NCI-H146 treated with DMSO at 0.1 percent for 48 hours (cell line): ENCODE measurements around the gene NID2.

Experiments used
- DNase-seq: peaks from one replicate; lab custom pipeline; 2025; ENCODE audit not compliant: unreplicated experiment; lab: John Stamatoyannopoulos, UW

Gene NID2

DNA sequence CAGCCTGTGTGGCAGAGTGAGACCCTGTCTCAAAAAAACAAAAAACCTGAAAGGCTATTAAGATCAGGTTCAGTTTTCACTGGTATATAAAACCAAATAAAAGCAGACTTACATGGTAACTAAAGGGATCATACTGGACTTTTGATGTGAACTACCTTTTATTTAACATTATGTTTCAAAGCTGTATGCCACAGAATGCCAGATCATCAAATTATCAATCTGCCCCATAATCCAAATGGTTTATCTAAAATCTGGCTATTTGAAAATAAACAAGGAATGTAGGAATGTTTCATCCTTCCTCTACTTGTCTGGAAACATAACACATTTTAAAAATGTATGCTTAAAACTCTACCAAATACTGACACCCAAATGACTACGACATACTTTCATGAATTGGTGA is 14.2 kb downstream of the NID2 start:
- no peak for DNase-seq

- no peak for DNase-seq
Measured at GRCh38 chr14:52053044-52053443, 15.8 kb downstream of the NID2 start.

- no peak for DNase-seq
Measured at GRCh38 chr14:52052288-52052943, 16.4 kb downstream of the NID2 start.

- DNase-seq, result no peak
Measured at GRCh38 chr14:52051871-52052270, 17.0 kb downstream of the NID2 start.

DNA sequence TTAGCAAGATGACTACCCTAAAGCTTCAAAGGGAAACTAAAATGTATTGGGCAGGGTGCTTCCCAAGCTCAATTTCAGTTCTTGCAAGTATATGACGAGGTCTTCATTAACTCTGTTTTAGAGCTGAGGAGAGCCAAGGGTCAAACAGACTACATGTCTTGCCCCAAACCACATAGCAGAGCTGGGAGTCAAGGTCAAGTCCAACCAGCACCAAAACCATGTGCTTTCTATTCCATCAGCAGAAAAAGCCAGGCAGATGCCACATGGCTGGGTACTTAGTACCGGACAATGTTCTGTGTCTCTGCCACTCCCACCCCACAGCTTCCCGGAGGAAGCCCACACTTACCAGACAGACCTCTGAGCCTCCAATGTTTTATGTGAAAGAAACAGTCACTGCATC is 17.6 kb downstream of the NID2 start:
- DNase-seq, result no peak

GRCh38 chr14:52049721-52050588 is 18.9 kb downstream of the NID2 start:
- no peak for DNase-seq

DNA sequence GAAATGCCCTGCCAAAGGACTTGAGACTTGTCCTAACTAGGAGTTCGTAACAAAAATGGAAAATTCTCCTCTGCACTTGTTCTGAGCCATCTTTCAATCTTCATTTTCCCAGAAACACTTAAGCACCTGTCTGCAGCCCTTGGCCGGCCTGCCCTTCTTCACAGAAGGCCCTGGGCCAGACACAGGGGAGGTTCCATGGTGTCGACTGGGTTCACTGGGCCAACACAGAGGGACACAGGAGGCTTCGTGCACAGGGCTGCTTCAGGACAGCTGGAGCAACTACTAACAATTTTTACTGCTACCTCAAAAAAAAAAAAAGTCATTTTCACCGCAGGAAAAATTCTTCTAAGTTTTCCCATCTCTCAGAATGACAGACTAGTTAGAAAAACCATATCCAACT is 19.6 kb downstream of the NID2 start:
- DNase-seq, result no peak

DNA sequence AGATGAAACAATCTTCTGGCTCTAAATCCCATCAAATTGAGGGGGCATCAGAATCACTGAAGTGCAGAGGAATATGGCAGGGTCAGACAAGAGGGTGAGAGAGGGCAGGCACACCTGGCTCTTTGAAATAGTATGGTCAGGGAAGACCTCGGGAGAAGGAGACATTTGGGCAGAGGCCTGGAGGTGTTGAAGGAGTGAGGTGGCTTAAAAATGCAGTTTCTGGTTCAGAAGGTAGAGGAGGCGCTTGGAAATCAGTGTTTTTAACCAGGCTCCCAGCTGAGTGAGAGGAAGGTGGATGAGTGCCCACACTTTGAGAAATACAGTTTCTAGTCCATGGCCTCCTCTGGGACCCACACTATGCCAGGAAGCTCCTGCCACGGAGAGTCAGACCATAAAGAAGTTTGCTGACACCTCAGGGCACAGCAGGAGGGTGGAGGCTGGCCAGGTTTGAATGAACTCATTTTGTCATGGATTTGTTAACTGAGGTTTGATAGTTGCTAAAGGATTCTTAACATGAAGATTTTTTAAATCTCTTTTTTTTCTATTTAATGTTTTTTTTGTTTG is 20.1 kb downstream of the NID2 start:
- DNase-seq, result no peak

DNA sequence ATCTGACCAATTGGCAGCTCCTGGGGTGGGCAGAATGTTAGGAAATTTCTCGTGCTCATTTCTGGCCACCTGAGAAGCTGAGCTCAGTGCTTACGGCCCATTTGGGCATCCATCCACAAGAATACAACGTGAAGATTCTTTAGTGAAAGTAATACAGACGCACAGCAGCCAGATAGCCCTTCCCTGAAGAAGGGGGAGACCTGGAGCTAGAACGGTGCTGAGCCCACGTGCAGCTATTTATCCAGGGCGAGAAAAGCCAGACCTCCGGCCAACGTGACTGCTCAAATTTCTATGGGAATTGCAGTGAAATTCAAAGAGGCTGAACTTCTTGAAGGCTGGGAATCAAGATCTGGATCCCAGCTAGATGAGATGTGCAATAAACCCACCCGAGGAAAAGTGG is 20.7 kb downstream of the NID2 start:
- no peak for DNase-seq

DNA sequence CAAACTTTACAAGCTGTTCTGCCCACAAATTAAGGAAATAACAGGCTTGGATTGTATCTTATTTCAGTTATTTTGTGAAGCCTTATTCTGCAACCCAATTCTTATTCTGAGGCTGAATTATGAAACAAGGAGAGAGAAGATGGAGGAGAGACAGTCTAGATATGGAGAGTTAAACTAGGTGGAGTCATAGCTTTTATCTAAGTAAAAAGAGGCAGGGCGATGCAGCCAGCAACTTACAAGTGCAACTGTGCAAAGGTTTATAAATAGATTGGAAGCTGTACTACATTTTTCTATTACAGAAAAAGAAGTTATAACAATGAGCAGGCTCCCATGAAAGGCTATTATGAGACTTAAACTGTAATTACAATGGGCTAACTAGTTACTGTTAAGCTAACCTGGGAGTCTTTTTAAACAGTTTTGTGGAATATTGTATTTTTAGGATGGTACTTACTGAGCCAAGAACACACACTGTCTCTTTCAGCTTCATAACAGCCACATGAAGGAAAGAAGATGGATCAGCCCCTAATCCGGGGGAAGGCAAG is 22.4 kb downstream of the NID2 start:
- DNase-seq, result no peak

- no peak for DNase-seq
Measured at GRCh38 chr14:52044791-52045522, 23.9 kb downstream of the NID2 start.

GRCh38 chr14:52043690-52044089 is 25.2 kb downstream of the NID2 start:
- DNase-seq, result no peak

- DNase-seq, result no peak
Measured at GRCh38 chr14:52042371-52043289, 26.2 kb downstream of the NID2 start.

DNA sequence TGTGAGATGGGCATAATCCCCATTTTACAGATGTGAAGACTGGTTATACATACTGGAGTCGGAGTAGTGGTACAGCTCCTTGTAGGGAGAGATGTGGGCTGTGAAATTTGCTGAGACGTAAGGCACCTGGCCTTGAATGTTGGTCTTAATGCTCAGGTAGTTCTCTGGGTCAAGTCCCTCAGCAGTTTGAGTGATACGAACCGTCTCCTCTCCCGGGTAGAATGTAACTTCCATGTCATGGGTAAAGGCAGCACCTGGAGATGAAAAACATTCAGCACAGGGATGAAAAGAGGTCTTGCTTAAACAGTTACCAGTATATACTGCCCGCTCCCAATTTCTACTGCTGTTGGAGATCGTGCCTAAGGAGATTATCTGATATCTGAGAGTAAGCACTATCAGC is 28.3 kb downstream of the NID2 start:
- DNase-seq, result no peak

DNA sequence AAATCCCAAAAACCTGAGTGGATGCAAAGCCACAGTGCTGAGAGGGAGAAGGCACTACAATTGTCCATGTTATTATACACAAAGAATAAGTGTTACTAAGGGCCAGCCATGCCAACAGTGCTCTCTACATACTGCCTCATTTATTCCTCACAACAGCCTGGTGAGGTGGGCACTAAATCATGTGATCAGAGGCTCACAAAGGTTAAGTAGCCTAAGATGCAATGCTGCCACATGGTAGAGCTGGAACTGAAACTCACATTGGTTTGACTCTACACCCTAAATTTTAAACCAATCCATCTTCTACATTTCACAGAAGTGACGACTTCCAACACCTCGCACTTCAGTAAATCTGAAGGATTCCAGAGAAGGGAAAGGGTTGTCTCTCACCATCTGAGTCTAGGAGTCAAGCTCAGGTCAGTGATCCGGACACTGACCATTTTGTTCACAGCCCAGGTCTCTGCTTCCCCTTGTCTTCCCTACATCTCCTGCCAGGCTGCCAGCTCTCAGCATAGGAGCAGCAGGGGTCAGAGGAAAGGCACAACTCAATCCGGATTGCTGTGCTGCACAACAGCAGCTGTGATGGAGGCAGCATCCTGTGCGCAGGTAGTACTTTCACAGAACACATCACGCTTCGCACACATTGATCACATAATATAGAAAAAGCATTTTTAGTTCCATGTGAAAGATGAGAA is 29.6 kb downstream of the NID2 start:
- no peak for DNase-seq

DNA sequence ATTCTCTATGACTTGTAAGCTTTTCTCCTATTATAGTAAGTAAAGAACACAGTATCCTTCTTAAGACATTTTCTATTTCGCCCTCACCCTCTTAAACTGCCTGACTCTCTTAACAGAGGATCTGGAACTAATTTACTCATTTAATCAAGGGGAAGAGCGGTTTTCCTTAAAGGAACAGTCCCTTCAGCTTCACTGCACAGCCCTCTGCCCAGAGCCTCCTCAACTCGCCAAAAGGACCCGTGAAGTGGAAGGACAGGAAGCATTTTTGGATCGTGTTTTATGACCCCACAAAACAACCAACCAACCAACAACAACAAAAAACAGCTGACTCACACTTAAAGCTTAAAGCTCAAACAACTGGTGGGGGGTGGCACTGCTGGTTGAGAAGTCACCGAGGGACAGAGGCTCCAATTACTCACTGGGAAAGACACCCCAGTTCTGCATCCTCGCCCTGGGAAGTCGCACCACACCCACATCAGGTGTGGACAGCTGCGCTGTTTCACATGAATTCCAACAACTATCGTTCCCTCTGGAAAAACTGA is 35.7 kb downstream of the NID2 start:
- DNase-seq, result no peak

DNA sequence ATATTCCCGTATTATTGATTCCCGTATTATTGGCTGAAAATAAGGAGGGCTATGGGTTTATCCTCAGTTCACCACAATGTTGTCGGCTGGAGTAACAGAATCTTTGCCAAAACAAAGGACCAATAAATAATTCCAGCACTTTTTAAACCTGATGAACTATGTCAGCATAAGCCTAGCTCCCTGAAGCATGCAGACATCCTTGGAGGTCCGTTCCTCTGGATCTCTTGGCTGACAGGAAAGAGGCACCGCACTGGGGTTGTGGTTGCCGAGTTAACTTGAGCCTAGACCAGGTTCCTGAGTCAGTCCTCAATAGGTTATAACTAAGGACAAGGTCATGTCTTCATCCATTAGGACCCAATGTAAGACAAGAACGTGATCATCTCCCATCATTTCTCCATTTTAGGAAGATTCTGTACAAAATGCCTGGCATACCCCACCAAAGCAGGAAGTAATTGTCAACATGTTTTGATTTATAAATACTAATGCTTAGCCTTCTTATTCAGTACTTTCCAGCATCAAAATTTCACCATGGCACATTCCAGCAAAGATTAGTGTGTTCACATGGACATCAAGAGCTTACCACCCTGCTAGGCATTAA is 36.6 kb downstream of the NID2 start:
- no peak for DNase-seq

DNA sequence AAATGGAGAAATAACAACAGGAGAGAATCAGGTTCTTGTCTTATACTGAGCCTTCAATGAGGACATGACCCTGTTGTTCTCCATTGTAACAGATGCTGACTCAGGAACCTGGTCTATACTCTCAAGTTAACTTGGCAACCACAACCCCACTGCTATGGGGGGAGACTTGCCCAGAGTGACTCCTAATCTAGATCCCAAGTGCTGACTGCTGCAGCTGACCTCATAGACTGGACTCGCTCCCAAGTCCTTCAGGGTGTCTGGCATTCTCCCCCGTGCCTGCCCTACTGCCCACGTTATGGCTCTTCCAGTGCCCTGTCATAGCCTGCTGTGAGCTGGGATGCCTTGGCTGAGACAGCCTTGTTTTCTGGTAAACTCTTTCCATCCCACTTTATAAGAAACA is 37.1 kb downstream of the NID2 start:
- DNase-seq, result no peak

DNA sequence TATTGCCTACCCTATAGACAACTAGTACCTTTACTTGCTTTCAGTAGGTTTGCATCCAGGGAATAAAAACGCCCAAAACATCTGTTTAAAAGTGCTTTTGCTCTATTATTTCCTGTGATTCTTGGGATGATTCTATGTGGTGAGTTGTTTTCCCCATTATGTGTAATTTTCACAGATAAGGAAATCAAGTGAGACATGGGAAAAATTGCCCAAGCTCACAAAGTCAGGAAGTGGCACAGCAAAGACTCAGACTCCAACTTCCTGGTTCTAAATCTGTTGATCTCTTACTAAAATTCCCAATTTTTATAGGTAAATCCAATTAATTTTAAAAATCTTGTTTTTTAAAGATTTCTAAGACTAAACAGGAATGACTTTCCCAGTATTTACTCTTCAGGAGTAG is 39.0 kb downstream of the NID2 start:
- no peak for DNase-seq
